Stimulated activated CD4-positive, alpha-beta T cell treated with anti-CD3 and anti-CD28 coated beads, Interleukin-12 subunit alpha, Interleukin-12 subunit beta, amount 100 ng/mL, for 48 hours (primary cell): Measurements from ENCODE around the gene CDK14.

Experiments used
- DNase-seq, 3 donors: peaks; one replicate each; pipeline ENCODE4 v3.0.0-alpha.2; 2020; ENCODE audit warnings: low read depth in 2 of 3, low spot score in 1 of 3

CDK14 gene

GRCh38 chr7:91043186-91043585, 447.1 kb downstream of the CDK14 start:
- DNase-seq = no peak

- DNase-seq = no peak
Observed at GRCh38 chr7:91043924-91044645, 448.0 kb downstream of the CDK14 start.

- DNase-seq = no peak
Observed at GRCh38 chr7:91045606-91046005, 449.5 kb downstream of the CDK14 start.

GRCh38 chr7:91046322-91047089, 450.4 kb downstream of the CDK14 start:
- no peak for DNase-seq

GRCh38 chr7:91047636-91048035, 451.5 kb downstream of the CDK14 start:
- DNase-seq = no peak

- no peak for DNase-seq
Observed at GRCh38 chr7:91050677-91051076, 454.6 kb downstream of the CDK14 start.

GRCh38 chr7:91051966-91052365, 455.8 kb downstream of the CDK14 start:
- DNase-seq = no peak

- no peak for DNase-seq
Observed at GRCh38 chr7:91054374-91054773, 458.3 kb downstream of the CDK14 start.

GRCh38 chr7:91055219-91055618, 459.1 kb downstream of the CDK14 start:
- DNase-seq = no peak

- DNase-seq = no peak
Observed at GRCh38 chr7:91062713-91063112, 466.6 kb downstream of the CDK14 start.

GRCh38 chr7:91064052-91064451, 467.9 kb downstream of the CDK14 start:
- no peak for DNase-seq

GRCh38 chr7:91064938-91065337, 468.8 kb downstream of the CDK14 start:
- DNase-seq = no peak

- DNase-seq = no peak
Observed at GRCh38 chr7:91066627-91067026, 470.5 kb downstream of the CDK14 start.

- no peak for DNase-seq
Observed at GRCh38 chr7:91067242-91067641, 471.1 kb downstream of the CDK14 start.

GRCh38 chr7:91068136-91068795, 472.1 kb downstream of the CDK14 start:
- DNase-seq = no peak

- no peak for DNase-seq
Observed at GRCh38 chr7:91069146-91069545, 473.0 kb downstream of the CDK14 start.

- DNase-seq = no peak
Observed at GRCh38 chr7:91079487-91079886, 483.4 kb downstream of the CDK14 start.

- no peak for DNase-seq
Observed at GRCh38 chr7:91080351-91080750, 484.2 kb downstream of the CDK14 start.

GRCh38 chr7:91082038-91082437, 485.9 kb downstream of the CDK14 start:
- no peak for DNase-seq

GRCh38 chr7:91082852-91083495, 486.9 kb downstream of the CDK14 start:
- no peak for DNase-seq

- peak in 1 of 3 donors; percentile 13 for DNase-seq
Observed at GRCh38 chr7:91083855-91084644, 487.9 kb downstream of the CDK14 start.
